AG10803 (cell line): ENCODE results near the gene CDCA8.

Source experiments
- DNase-seq: peaks from one replicate; pipeline ENCODE4 v3.0.0; 2010; ENCODE audit warnings: low read depth
- H3K4me3 ChIP-seq: 2 replicates; pipeline ENCODE4 v1.5.1; 2011; ENCODE audit warnings: mild to moderate bottlenecking, low read length, control low read depth
- CTCF ChIP-seq: conservative IDR thresholded peaks from 2 replicates; pipeline ENCODE4 v1.5.1; 2011; ENCODE audit warnings: mild to moderate bottlenecking, low read length, control low read depth, inconsistent platforms

CDCA8 gene

GRCh38 chr1:37672136-37672870 lies 20.0 kb upstream of the CDCA8 start:
- no peak for DNase-seq
- no peak for TF ChIP-seq CTCF

GRCh38 chr1:37673920-37674319 lies 18.4 kb upstream of the CDCA8 start:
- TF ChIP-seq CTCF, result no peak
- H3K4me3 ChIP-seq, result no peak overlapping the region
- peak; percentile 20 for DNase-seq

More at GRCh38 chr1:37672136-37672870, 20.0 kb upstream of the CDCA8 start:
- no peak overlapping the region for H3K4me3 ChIP-seq

- TF ChIP-seq CTCF, result no peak; the same call in 1 of the 2 replicates
- peak; percentile 66 for DNase-seq
- no peak overlapping the region for H3K4me3 ChIP-seq
Observed at GRCh38 chr1:37676281-37677142, 15.8 kb upstream of the CDCA8 start.

- DNase-seq, result no peak
- H3K4me3 ChIP-seq, result no peak overlapping the region
- no peak for TF ChIP-seq CTCF
Observed at GRCh38 chr1:37677143-37677439, 15.2 kb upstream of the CDCA8 start.

- no peak overlapping the region for H3K4me3 ChIP-seq
- DNase-seq, result no peak
- no peak for TF ChIP-seq CTCF
Observed at GRCh38 chr1:37677808-37678207, 14.5 kb upstream of the CDCA8 start.

- TF ChIP-seq CTCF, result no peak
- H3K4me3 ChIP-seq, result no peak overlapping the region
- no peak for DNase-seq
Observed at GRCh38 chr1:37680933-37681332, 11.4 kb upstream of the CDCA8 start.
